Cardiac muscle cell (in vitro differentiated cells and primary cell): ENCODE results near the gene FAM184B. TPM values are rescaled to one million over a fixed set of nuclear protein-coding genes. Genes with fewer than 3 reads are reported as not detected.

Experiments used
- DNase-seq, 2 donors: peaks; one replicate each; pipeline versions ENCODE4 v3.0.0 to v3.0.0-alpha.2; 2010 to 2017; ENCODE audit warnings: low read depth in 1 of 2, low spot score in 1 of 2
- H3K27ac ChIP-seq: fragments of 200-600 bp; sonication (generic); 2 replicates; pipeline ENCODE4 v1.5.1; 2016
- H3K27me3 ChIP-seq: fragments of 200-600 bp; sonication (generic); 2 replicates; pipeline ENCODE4 v1.6.0; 2016; ENCODE audit warnings: control low read depth
- H3K36me3 ChIP-seq: fragments of 200-600 bp; sonication (generic); 2 replicates; pipeline ENCODE4 v1.5.1; 2016; ENCODE audit warnings: control low read depth
- H3K4me1 ChIP-seq: fragments of 200-600 bp; sonication (generic); 2 replicates; pipeline ENCODE4 v1.8.1; 2017; ENCODE audit warnings: low read depth, mild to moderate bottlenecking, mixed run types
- H3K4me3 ChIP-seq: fragments of 200-600 bp; sonication (generic); 2 replicates; pipeline ENCODE4 v1.5.1; 2016; ENCODE audit warnings: mild to moderate bottlenecking
- H3K9me3 ChIP-seq: fragments of 200-600 bp; sonication (generic); 2 replicates; pipeline ENCODE4 v1.5.1; 2017; ENCODE audit warnings: low read depth, mild to moderate bottlenecking, control low read depth
- CTCF ChIP-seq: IDR thresholded peaks from 2 replicates; pipeline ENCODE4 v1.5.1; 2012; ENCODE audit warnings: low read depth, mild to moderate bottlenecking, low read length
- polyA plus RNA-seq: library from polyadenylated mRNA; unstranded; fragments of >200 nt; fragmentation: Nextera tagmentation; extraction: Ambion mirVana; gene quantifications from 2 replicates; pipeline ENCODE4 v1.2.1, GENCODE V29; 2016
- total RNA-seq: library from RNA; depleted of rRNA; stranded (reverse); fragments of >200 nt; gene quantifications from 2 replicates; pipeline ENCODE4 v1.2.3, GENCODE V29; 2016

The FAM184B gene
- total RNA-seq (not detected in 2 replicates), polyA plus RNA-seq (0.10 TPM in 1 of 2 replicates, not detected in the other)

DNA sequence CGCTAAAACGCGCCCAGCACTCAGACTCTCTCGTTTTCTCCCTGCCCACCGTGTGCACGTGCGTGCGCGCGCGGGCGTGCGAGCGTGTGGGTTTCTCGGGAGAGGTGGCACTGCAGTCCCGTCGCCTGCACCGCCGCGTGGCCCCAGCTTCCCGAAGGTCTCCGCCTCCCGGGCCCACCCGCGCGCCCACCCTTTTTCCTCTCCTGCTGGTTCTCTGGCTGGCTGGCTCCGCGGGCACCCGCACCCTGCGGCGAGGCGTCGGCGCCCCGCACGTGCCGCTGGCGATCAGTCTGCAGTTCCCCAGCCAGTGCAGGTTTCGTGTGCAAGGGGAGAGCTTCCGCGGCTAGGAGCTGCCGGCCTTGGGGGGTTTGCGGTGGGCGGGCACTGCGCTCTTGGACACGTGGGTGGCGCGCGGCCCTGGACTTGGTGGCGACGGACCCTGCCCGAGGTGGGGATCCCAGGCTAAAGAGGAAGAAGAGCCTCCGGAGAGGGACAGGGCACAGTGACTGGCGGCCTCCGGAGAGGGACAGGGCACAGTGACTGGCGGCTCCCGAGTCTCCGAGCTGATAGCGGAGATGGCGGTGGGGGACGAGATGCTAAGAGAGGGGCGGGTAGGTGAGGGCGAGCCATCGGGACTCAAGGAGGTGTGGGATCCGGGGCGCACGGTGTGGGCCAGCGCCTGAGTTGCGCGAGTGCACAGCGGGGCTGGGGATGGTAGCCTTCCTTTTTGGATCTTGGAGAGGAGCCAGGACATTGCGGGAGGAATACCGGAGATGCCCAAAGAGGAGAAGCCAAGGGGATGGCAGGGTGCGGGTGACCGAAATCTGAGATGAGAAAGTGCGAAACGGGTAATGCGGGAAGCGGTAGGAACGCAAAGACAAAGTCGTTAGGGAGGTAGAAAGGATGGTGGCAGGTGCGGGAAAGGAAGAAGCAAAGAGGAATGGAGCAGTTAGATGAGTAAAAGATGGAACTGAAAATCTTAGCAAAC is at the start of gene FAM184B:
FAM184B (minus strand) TSS at position 322 of the 988 bp plus-strand sequence. CDS start 322 bp downstream, outside the sequence.
- Histone ChIP-seq H3K27me3 (peaks cover 63% of the 10 kb centered on the region), H3K4me3 (peak within 1 kb of the TSS; percentile 29), H3K9me3 (no peaks in the 10 kb centered on the region), H3K27ac (no peak within 1 kb of the TSS), H3K4me1 (no peaks in the 10 kb centered on the region), H3K36me3 (no peaks in the 10 kb centered on the region)
- DNase-seq = peak; percentile 15 to 29
- no peak for TF ChIP-seq CTCF

- Histone ChIP-seq H3K9me3 (no peaks in the 10 kb centered on the region), H3K4me3 (no peak overlapping the region), H3K4me1 (no peaks in the 10 kb centered on the region), H3K27ac (no peak overlapping the region), H3K36me3 (peaks cover 3% of the 10 kb centered on the region), H3K27me3 (no peaks in the 10 kb centered on the region)
- no peak for TF ChIP-seq CTCF
- no peak for DNase-seq
These were observed 42.6 kb upstream of the FAM184B start for GRCh38 chr4:17823871-17824669.

DNA sequence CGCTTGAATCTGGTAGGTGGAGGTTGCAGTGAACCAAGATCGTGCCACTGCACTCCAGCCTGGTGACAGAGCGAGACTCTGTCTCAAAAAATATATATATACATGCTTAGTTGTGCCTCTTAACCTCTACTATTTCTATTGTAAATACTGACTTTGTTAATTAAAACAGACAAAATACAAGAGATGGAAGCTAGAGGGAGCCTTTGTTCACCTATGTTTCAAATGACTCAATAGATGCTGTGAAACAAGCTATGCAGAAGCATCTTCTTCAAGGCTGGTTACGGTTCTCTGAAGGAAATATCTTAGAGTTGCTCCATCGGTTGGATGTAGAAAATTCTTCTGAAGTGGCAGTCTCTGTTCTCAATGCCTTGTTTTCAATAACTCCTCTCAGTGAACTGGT is 35.6 kb upstream of the FAM184B start:
- no peaks in the 10 kb centered on the region for H3K27me3 ChIP-seq
- H3K27ac ChIP-seq = no peak overlapping the region
- no peaks in the 10 kb centered on the region for H3K9me3 ChIP-seq
- no peak overlapping the region for H3K4me3 ChIP-seq
- DNase-seq = peak; percentile 56 to 88
- H3K36me3 ChIP-seq = no peaks in the 10 kb centered on the region
- TF ChIP-seq CTCF = peak; percentile 55
- H3K4me1 ChIP-seq = peaks cover 11% of the 10 kb centered on the region

DNA sequence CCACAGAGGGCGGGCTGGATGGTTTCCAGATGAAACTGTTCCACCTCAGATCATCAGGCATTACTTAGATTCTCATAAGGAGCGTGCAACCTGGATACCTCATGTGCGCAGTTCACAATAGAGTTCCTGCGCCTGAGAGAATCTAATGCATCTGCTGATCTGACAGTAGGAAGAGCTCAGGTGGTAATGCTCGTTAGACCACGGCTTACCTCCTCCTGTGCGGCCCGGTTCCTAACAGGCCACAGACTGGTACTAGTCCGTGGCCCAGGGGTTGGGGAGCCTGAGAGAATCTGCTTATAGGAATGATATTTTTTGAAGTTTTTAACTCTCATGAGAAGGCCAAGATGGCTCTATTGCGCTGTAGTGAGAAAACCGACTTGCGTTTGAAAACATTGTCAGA is 34.7 kb upstream of the FAM184B start:
- no peaks in the 10 kb centered on the region for H3K9me3 ChIP-seq
- H3K36me3 ChIP-seq = no peaks in the 10 kb centered on the region
- H3K27ac ChIP-seq = no peak overlapping the region
- H3K27me3 ChIP-seq = no peaks in the 10 kb centered on the region
- no peak for TF ChIP-seq CTCF
- no peak for DNase-seq
- H3K4me1 ChIP-seq = peaks cover 14% of the 10 kb centered on the region
- no peak overlapping the region for H3K4me3 ChIP-seq

- H3K4me3 ChIP-seq = no peak overlapping the region
- H3K36me3 ChIP-seq = no peaks in the 10 kb centered on the region
- peaks cover 19% of the 10 kb centered on the region for H3K4me1 ChIP-seq
- no peak overlapping the region for H3K27ac ChIP-seq
- no peak for TF ChIP-seq CTCF
- no peaks in the 10 kb centered on the region for H3K27me3 ChIP-seq
- H3K9me3 ChIP-seq = no peaks in the 10 kb centered on the region
- peak in 1 of 2 donors; percentile 69 for DNase-seq
These were observed 32.7 kb upstream of the FAM184B start for GRCh38 chr4:17814140-17814539.
